BLaER1 (cell line): ENCODE results near the gene SCMH1.
"Not testable (repeated sequence)": the region's sequence is repeated elsewhere in the genome, so short reads cannot be mapped to it uniquely, and the experiment has no call there.

Experiments
- H3K27ac ChIP-seq: shearing (Covaris generic); formaldehyde crosslinking; 2 replicates; pipeline ENCODE4 v1.8.1; 2022
- H3K27me3 ChIP-seq: shearing (Covaris generic); formaldehyde crosslinking; 2 replicates; pipeline ENCODE4 v1.8.1; 2022
- H3K36me3 ChIP-seq: shearing (Covaris generic); formaldehyde crosslinking; 2 replicates; pipeline ENCODE4 v1.8.1; 2022
- H3K4me1 ChIP-seq: shearing (Covaris generic); formaldehyde crosslinking; 2 replicates; pipeline ENCODE4 v1.8.1; 2022
- H3K4me2 ChIP-seq: shearing (Covaris generic); formaldehyde crosslinking; 2 replicates; pipeline ENCODE4 v1.8.1; 2022
- H3K4me3 ChIP-seq: shearing (Covaris generic); formaldehyde crosslinking; 2 replicates; pipeline ENCODE4 v1.8.1; 2022
- H3K9ac ChIP-seq: shearing (Covaris generic); formaldehyde crosslinking; 2 replicates; pipeline ENCODE4 v1.8.1; 2022
- H3K9me3 ChIP-seq: shearing (Covaris generic); formaldehyde crosslinking; 2 replicates; pipeline ENCODE4 v1.8.1; 2022
- H4K20me1 ChIP-seq: shearing (Covaris generic); formaldehyde crosslinking; 2 replicates; pipeline ENCODE4 v1.8.1; 2022
- Cebpa-rat ChIP-seq: shearing (Covaris generic); IDR thresholded peaks from 2 replicates; pipeline ENCODE4 v1.8.1; 2022

The SCMH1 gene

DNA sequence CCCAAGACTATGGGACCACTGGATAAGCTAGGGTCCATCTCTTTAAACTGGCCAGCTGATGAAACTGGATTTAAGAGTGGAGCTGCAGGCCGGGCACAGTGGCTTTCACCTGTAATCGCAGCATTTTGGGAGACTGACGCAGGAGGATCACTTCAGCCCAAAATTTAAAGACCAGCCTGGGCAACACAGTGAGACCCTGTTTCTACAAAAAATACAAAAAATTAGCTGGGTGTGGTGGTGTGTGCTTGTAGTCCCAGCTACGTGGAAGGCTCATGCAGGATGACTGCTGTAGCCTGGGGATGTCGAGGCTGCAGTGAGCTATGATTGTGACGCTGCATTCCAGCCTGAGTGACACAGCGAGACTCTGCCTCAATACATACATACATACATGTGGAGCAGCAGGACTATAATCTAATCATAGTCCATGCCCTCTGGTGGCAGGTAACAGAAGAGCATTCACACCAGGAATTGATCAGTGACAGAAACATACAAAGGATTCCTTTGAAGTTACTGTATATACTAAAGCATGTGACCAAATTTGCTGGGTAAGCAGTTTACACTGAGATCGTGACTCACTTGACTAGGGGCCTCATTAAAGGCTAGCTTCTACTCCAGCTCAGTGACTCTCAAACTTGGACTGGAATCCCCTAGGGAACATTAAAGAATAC, 119.1 kb downstream of the SCMH1 start:
- Histone ChIP-seq H3K4me2 (no peak overlapping the region), H3K9ac (no peak overlapping the region), H4K20me1 (no peaks in the 10 kb centered on the region; the same call in 1 of the 2 replicates)

GRCh38 chr1:41122148-41122547, 120.0 kb downstream of the SCMH1 start:
- H4K20me1 ChIP-seq = no peaks in the 10 kb centered on the region; the same call in 1 of the 2 replicates
- no peak overlapping the region for H3K4me3 ChIP-seq
- H3K9ac ChIP-seq = no peak overlapping the region
- no peaks in the 10 kb centered on the region for H3K4me1 ChIP-seq
- peaks cover 83% of the 10 kb centered on the region for H3K36me3 ChIP-seq
- no peak for TF ChIP-seq Cebpa-rat
- H3K4me2 ChIP-seq = no peak overlapping the region
- H3K9me3 ChIP-seq = no peaks in the 10 kb centered on the region
- no peak overlapping the region for H3K27ac ChIP-seq
- no peaks in the 10 kb centered on the region for H3K27me3 ChIP-seq

More for the DNA sequence above, 119.1 kb downstream of the SCMH1 start:
- Histone ChIP-seq H3K27me3 (no peaks in the 10 kb centered on the region), H3K36me3 (peaks cover 82% of the 10 kb centered on the region), H3K4me1 (no peaks in the 10 kb centered on the region), H3K9me3 (no peaks in the 10 kb centered on the region), H3K4me3 (no peak overlapping the region), H3K27ac (no peak overlapping the region)
- TF ChIP-seq Cebpa-rat = no peak

GRCh38 chr1:41118645-41119044, 123.5 kb downstream of the SCMH1 start:
- Histone ChIP-seq H3K27me3 (no peaks in the 10 kb centered on the region), H3K9me3 (no peaks in the 10 kb centered on the region), H3K9ac (no peak overlapping the region), H4K20me1 (no peaks in the 10 kb centered on the region; the same call in 1 of the 2 replicates), H3K4me3 (no peak overlapping the region), H3K4me2 (no peak overlapping the region), H3K36me3 (peaks cover 89% of the 10 kb centered on the region), H3K27ac (no peak overlapping the region), H3K4me1 (no peaks in the 10 kb centered on the region)
- TF ChIP-seq Cebpa-rat = no peak

DNA sequence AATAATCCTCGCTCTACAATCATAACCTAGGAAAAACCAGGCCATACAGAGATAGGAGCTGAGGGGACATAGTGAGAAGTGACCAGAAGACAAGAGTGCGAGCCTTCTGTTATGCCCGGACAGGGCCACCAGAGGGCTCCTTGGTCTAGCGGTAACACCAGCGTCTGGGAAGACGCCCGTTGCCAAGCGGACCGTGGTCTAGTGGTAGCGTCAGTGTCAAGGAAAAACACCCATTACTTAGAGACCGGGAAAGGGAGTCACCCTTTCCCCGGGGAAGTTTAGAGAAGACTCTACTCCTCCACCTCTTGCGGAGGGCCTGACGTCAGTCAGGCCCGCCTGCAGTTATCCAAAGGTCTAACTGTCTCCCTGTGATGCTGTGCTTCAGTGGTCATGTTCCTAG, 124.9 kb downstream of the SCMH1 start:
- H4K20me1 ChIP-seq, H3K4me3 ChIP-seq, H3K4me2 ChIP-seq, H3K9me3 ChIP-seq, H3K9ac ChIP-seq, H3K27ac ChIP-seq, H3K4me1 ChIP-seq, H3K27me3 ChIP-seq: not testable (repeated sequence)
- peaks cover 89% of the 10 kb centered on the region for H3K36me3 ChIP-seq

DNA sequence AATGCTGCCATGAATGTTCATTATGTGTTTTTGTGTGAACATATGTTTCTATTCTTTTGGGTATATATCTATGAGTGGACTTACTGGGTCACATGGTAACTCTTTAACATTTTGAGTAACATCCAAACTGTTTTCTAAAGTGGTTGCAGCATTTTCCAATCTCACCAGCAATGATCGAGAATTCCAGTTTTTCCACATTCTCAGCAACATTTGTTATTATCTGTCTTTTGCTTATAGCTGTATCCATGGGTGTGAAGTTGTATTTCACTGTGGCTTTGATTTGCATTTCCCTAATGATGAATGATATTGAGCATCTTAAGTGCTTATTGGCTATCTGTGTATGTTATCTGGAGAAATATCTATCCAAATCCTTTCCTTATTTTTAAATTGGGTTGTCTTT, 131.4 kb downstream of the SCMH1 start:
- Histone ChIP-seq H3K36me3 (peaks cover 91% of the 10 kb centered on the region), H3K4me2 (no peak overlapping the region), H3K27ac (no peak overlapping the region), H3K9me3 (no peaks in the 10 kb centered on the region), H3K4me3 (no peak overlapping the region), H3K9ac (no peak overlapping the region), H3K4me1 (no peaks in the 10 kb centered on the region), H3K27me3 (no peaks in the 10 kb centered on the region), H4K20me1 (no peaks in the 10 kb centered on the region)
- no peak for TF ChIP-seq Cebpa-rat

DNA sequence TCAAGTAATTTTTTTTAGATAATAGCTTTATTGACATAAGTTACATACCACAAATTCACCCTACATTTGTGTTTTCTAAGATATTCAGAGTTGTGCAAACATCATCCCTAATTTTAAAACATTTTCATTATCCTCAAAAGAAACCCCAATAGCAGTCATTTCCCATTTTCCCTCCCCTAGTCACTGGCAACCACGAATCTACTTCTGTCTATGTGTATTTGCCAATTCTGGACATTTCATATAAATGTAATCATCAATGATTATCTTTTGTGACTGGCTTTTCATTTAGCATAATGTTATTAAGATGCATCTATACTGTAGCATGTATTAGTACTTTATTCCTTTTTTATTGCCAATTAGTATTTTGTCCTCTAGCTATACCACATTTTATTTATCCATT, 131.8 kb downstream of the SCMH1 start:
- H3K4me3 ChIP-seq = no peak overlapping the region

GRCh38 chr1:41109310-41110197, 132.6 kb downstream of the SCMH1 start:
- no peak overlapping the region for H3K27ac ChIP-seq
- TF ChIP-seq Cebpa-rat = no peak
- H3K27me3 ChIP-seq = no peaks in the 10 kb centered on the region
- no peak overlapping the region for H3K4me2 ChIP-seq
- H3K9me3 ChIP-seq = no peaks in the 10 kb centered on the region
- H3K36me3 ChIP-seq = peaks cover 94% of the 10 kb centered on the region
- H3K4me3 ChIP-seq = no peak overlapping the region
- H4K20me1 ChIP-seq = no peaks in the 10 kb centered on the region
- no peak overlapping the region for H3K9ac ChIP-seq
- peaks cover 3% of the 10 kb centered on the region; the same call in 1 of the 2 replicates for H3K4me1 ChIP-seq

More for the DNA sequence above, 131.8 kb downstream of the SCMH1 start:
- no peaks in the 10 kb centered on the region for H3K9me3 ChIP-seq
- H3K36me3 ChIP-seq = peaks cover 92% of the 10 kb centered on the region
- H3K4me1 ChIP-seq = no peaks in the 10 kb centered on the region
- H3K4me2 ChIP-seq = no peak overlapping the region
- no peaks in the 10 kb centered on the region for H3K27me3 ChIP-seq
- TF ChIP-seq Cebpa-rat = no peak
- H4K20me1 ChIP-seq = no peaks in the 10 kb centered on the region
- H3K9ac ChIP-seq = no peak overlapping the region
- H3K27ac ChIP-seq = no peak overlapping the region

GRCh38 chr1:41108696-41109275, 133.3 kb downstream of the SCMH1 start:
- Histone ChIP-seq H3K4me3 (no peak overlapping the region), H3K4me2 (no peak overlapping the region), H3K9me3 (no peaks in the 10 kb centered on the region), H3K27ac (no peak overlapping the region), H3K36me3 (peaks cover 96% of the 10 kb centered on the region), H3K9ac (no peak overlapping the region), H4K20me1 (no peaks in the 10 kb centered on the region; the same call in 1 of the 2 replicates), H3K4me1 (peaks cover 11% of the 10 kb centered on the region), H3K27me3 (no peaks in the 10 kb centered on the region)
- no peak for TF ChIP-seq Cebpa-rat

GRCh38 chr1:41103766-41104165, 138.3 kb downstream of the SCMH1 start:
- H3K27me3 ChIP-seq = no peaks in the 10 kb centered on the region
- no peak overlapping the region for H3K27ac ChIP-seq
- peaks cover 14% of the 10 kb centered on the region for H3K4me1 ChIP-seq
- TF ChIP-seq Cebpa-rat = no peak
- no peak overlapping the region for H3K4me3 ChIP-seq
- H3K36me3 ChIP-seq = peaks cover 79% of the 10 kb centered on the region
- H4K20me1 ChIP-seq = no peaks in the 10 kb centered on the region; the same call in 1 of the 2 replicates
- no peaks in the 10 kb centered on the region for H3K9me3 ChIP-seq
- H3K9ac ChIP-seq = no peak overlapping the region
- H3K4me2 ChIP-seq = peak overlapping the region; percentile 30; the same call in 1 of the 2 replicates

DNA sequence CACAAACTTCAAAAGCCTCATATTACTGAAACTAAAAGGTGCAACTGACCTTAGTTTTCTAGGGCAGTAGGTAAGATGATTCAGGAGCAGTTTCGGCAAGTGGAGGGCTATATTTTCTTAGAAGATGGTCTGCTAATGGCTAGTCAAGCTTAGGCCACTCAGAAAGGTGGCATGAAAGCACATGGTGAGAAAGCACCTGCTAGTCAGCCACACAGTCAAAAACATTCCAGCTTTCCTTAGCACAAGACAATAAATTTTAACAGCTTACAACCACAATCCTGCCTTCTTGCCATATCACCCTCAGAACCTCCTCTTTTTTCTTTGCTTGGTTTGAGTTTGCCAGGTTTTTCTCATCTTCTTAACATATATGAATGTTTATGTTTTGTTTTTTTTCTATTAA, 139.5 kb downstream of the SCMH1 start:
- TF ChIP-seq Cebpa-rat = no peak
- H3K27me3 ChIP-seq = no peaks in the 10 kb centered on the region
- H4K20me1 ChIP-seq = no peaks in the 10 kb centered on the region; the same call in 1 of the 2 replicates
- H3K4me2 ChIP-seq = no peak overlapping the region
- H3K4me3 ChIP-seq = no peak overlapping the region
- no peak overlapping the region for H3K27ac ChIP-seq
- peaks cover 71% of the 10 kb centered on the region for H3K36me3 ChIP-seq
- H3K4me1 ChIP-seq = peaks cover 14% of the 10 kb centered on the region
- no peak overlapping the region for H3K9ac ChIP-seq
- H3K9me3 ChIP-seq = no peaks in the 10 kb centered on the region
